Loucy (cell line): ENCODE data around the gene CYP4A22.
"Not testable (repeated sequence)": the region's sequence is repeated elsewhere in the genome, so short reads cannot be mapped to it uniquely, and the experiment has no call there.

Source experiments
- CTCF ChIP-seq: fragments of 200-600 bp; sonication (generic); conservative IDR thresholded peaks from 2 replicates; pipeline ENCODE4 v1.5.1; 2014; ENCODE audit warnings: mild to moderate bottlenecking, antibody characterized with exemption, low read length
- EZH2phosphoT487 ChIP-seq: fragments of 200-600 bp; IDR thresholded peaks from 2 replicates; pipeline ENCODE4 v1.6.1; 2018; ENCODE audit warnings: antibody characterized with exemption, mild to moderate bottlenecking, moderate library complexity, borderline replicate concordance

- TF ChIP-seq CTCF, EZH2phosphoT487: not testable (repeated sequence)
These were observed 16.2 kb upstream of the CYP4A22 start for GRCh38 chr1:47121039-47121438.
